Stimulated activated CD8-positive, alpha-beta memory T cell treated with anti-CD3 and anti-CD28 coated beads, Interleukin-2, amount 100 ng/mL, for 48 hours (primary cell): Measurements from ENCODE around the gene FIP1L1.

ENCODE experiments used
- DNase-seq, 2 donors: peaks; one replicate each; pipeline ENCODE4 v3.0.0-alpha.2; 2020; ENCODE audit warnings: low read depth in 2 of 2

FIP1L1 gene

GRCh38 chr4:53501561-53501960 lies 124.1 kb downstream of the FIP1L1 start:
- DNase-seq = no peak

GRCh38 chr4:53502094-53502493 lies 124.7 kb downstream of the FIP1L1 start:
- DNase-seq = no peak

DNA sequence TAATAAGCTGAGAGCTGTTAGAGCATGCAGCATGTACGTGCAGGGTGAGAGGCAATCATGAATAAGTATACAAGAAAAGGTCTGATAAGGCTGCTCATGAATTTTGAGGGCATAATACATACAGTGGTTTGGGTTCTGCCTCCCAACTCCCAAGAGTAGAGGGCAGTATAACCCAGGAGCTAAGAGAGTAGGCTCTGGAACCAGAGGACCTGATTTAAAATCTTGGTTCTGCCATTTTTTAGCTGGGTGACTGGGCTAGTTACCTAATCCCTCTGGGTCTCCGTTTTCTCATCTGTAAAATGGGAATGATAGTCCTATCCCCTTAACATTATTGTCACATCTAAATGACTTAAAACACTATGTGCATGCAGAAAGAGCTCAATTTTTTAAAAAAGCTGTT lies 128.5 kb downstream of the FIP1L1 start:
- DNase-seq = no peak

- no peak for DNase-seq
Measured at GRCh38 chr4:53507058-53507457, 129.6 kb downstream of the FIP1L1 start.

DNA sequence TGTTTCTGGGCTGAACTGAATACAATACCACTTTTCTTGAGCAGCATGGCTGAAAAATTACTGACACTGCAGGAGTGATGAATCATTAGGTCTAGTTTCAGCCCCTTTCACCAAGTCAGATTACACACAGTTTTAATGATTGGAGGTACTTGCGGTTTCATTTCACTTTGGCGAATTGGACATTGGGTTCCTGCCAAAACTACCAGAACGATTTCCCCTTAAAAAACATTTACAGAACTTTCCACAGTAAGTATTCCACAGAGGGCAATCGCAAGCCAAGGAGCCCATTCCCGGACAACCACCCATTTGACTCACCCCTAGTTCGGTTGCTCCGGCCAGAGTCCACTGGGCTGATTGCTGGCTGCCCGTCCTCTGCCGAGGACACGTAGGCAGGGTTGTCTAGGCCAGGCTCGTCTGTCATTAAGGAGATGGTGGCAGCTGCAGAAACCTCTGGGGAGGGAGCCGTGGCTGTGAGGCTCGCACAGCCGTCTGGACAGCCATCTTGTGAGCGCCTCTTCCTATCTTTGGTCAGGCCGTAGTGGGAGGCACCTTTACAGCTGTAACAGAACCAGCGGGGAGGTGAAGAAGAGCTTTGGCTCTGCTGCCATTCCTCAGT lies 130.3 kb downstream of the FIP1L1 start:
- no peak for DNase-seq

- no peak for DNase-seq
Measured at GRCh38 chr4:53508446-53508845, 131.0 kb downstream of the FIP1L1 start.

GRCh38 chr4:53510321-53510720 lies 132.9 kb downstream of the FIP1L1 start:
- no peak for DNase-seq
